HCT116 (cell line): ENCODE data around the gene PRR5L.

ENCODE experiments used
- ATF3 ChIP-seq: IDR thresholded peaks from 2 replicates; pipeline ENCODE4 v1.6.1; 2012
- CTCF ChIP-seq, 3 experiments: fragments of 200-600 bp in 1 of 3; sonication (generic) in 1 of 3; IDR thresholded peaks in 2 of 3; conservative IDR thresholded peaks in 1 of 3; 2 replicates each; pipeline ENCODE4 v1.5.1; 2012 to 2017; ENCODE audit warnings: low read depth in 2 of 3, low read length in 2 of 3, antibody characterized with exemption in 1 of 3, borderline replicate concordance in 1 of 3, control low read depth in 1 of 3, mild to moderate bottlenecking in 1 of 3, mixed read lengths in 1 of 3, mixed run types in 1 of 3, moderate library complexity in 1 of 3; ENCODE audit not compliant: insufficient read depth in 1 of 3
- EZH2 ChIP-seq: fragments of 200-600 bp; sonication (generic); IDR thresholded peaks from 2 replicates; pipeline ENCODE4 v1.6.1; 2017; ENCODE audit warnings: antibody characterized with exemption, mixed run types
- EZH2phosphoT487 ChIP-seq: fragments of 200-600 bp; IDR thresholded peaks from 2 replicates; pipeline ENCODE4 v1.6.1; 2018; ENCODE audit warnings: antibody characterized with exemption, borderline replicate concordance
- MAX ChIP-seq: IDR thresholded peaks from 2 replicates; pipeline ENCODE4 v1.6.1; 2012
- POLR2A ChIP-seq: IDR thresholded peaks from 2 replicates; pipeline ENCODE4 v1.7.0; 2011; ENCODE audit warnings: borderline replicate concordance; ENCODE audit not compliant: insufficient read depth, insufficient read length; ENCODE audit errors: extremely low read depth
- SRF ChIP-seq: IDR thresholded peaks from 2 replicates; pipeline ENCODE4 v1.6.1; 2012; ENCODE audit warnings: low read depth
- YY1 ChIP-seq: IDR thresholded peaks from 2 replicates; pipeline ENCODE4 v1.6.1; 2011; ENCODE audit warnings: low read length, low read depth, moderate library complexity, mild to moderate bottlenecking; ENCODE audit not compliant: insufficient replicate concordance; ENCODE audit errors: extremely low read depth

- TF ChIP-seq EZH2, result no peak
- no peak for TF ChIP-seq CTCF (IDR thresholded peaks at IDR 0.05 in 2 of 3, conservative IDR thresholded peaks at IDR 0.05 in 1 of 3; ENCODE audit: borderline replicate concordance in 1 of 3, insufficient read depth in 1 of 3, low read depth in 2 of 3, low read length in 2 of 3)
- peak; percentile 99 for TF ChIP-seq YY1
- no peak for TF ChIP-seq SRF
- no peak for TF ChIP-seq POLR2A
- no peak for TF ChIP-seq ATF3
- TF ChIP-seq EZH2phosphoT487, result no peak
- TF ChIP-seq MAX, result peak; percentile 81
Measured at GRCh38 chr11:36289226-36289852, 6.7 kb upstream of the PRR5L start, which contains the start of gene COMMD9.
